ENCODE measurements around the gene CAVIN1. TPM values are rescaled to one million over a fixed set of nuclear protein-coding genes. Genes with fewer than 3 reads are reported as not detected.
A peak's percentile ranks its signal among the peaks of the same experiment; 100 is the strongest.

Gene CAVIN1
- total and polyA plus RNA-seq, 2 experiments from 2014 or later: 666 to 1,102 TPM

DNA sequence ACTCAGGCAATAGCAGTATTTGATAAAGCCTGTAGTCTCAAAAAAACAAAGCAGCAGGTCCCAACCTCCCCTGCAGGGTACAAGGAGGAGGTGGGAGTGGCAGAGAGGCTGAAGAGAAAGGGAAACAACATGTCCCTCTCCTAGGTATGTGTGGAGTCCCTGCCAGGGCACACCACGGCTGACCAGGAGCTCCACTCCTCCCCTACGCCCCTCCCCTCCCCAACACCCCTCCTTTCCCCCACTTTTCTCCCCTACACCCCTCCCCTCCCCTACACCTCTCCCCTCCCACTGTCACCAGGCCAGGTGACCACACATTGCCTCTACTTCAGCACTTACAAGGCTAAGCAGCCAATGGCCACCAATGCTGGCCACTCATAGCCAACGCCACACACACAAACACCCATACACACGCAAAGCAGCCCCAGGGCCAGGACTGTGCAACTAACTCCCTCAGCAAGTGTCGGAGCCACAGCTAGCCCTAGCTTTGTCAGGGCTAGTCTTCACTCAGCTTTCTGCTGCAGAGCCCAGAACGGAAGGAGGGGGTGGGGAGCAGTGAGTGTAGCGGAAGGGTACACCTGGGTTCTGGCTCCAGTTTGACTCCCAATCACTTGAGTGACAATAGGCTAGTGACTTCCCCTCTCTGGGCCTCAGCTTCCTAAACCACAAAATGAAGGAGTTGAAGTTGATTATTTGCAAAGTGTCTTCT lies 8.2 kb downstream of the CAVIN1 start:
- Histone ChIP-seq H3K9me2 (ENCODE audit: insufficient read depth) (no peaks in the 10 kb centered on the region), H3K4me2 (ENCODE audit: unreplicated experiment) (peak overlapping the region; percentile 58), H3K9ac (no peak overlapping the region), H3K27me3 (replicated peaks; ENCODE audit: insufficient read depth) (no peaks in the 10 kb centered on the region), H3F3A (ENCODE audit: insufficient read depth) (peaks cover 71% of the 10 kb centered on the region), H3K27ac (peak overlapping the region; percentile 44), H2AFZ (no peak overlapping the region), H3K4me1 (ENCODE audit: insufficient read depth) (peaks cover 75% of the 10 kb centered on the region), H3K9me3 (ENCODE audit: low read depth) (no peaks in the 10 kb centered on the region), H3K4me3 (peak overlapping the region; percentile 33), H3K79me2 (ENCODE audit: insufficient read depth) (peaks cover 100% of the 10 kb centered on the region), H4K20me1 (ENCODE audit: insufficient read depth) (peaks cover 66% of the 10 kb centered on the region; the same call in 1 of the 2 replicates), H3K36me3 (ENCODE audit: low read depth) (peaks cover 23% of the 10 kb centered on the region)
- TF ChIP-seq EZH2 (IDR thresholded peaks at IDR 0.05; ENCODE audit: insufficient read depth, poor library complexity, severe bottlenecking): no peak
- TF ChIP-seq EZH2phosphoT487 (IDR thresholded peaks at IDR 0.05; ENCODE audit: insufficient read depth, low read depth): no peak
- no peak for DNase-seq
- WGBS, 2 experiments (ENCODE audit: low coverage in 1 of 2, low lambda C conversion rate in 2 of 2, missing lambda C conversion rate in 2 of 2): 76 to 99% methylated on average over 5 to 7 of the region's 7 CpGs
- in situ Hi-C loops (cut with MboI): no loop called here

- H3K9me2 ChIP-seq (ENCODE audit: insufficient read depth): no peaks in the 10 kb centered on the region
- H3K9ac ChIP-seq: peak overlapping the region; percentile 36; the same call in 1 of the 2 replicates
- TF ChIP-seq EZH2 (IDR thresholded peaks at IDR 0.05; ENCODE audit: insufficient read depth, poor library complexity, severe bottlenecking) (no peak), EZH2phosphoT487 (IDR thresholded peaks at IDR 0.05; ENCODE audit: insufficient read depth, low read depth) (no peak)
- H3K4me1 ChIP-seq (ENCODE audit: insufficient read depth): peaks cover 75% of the 10 kb centered on the region
- H3K27me3 ChIP-seq (replicated peaks; ENCODE audit: insufficient read depth): no peaks in the 10 kb centered on the region
- peaks cover 18% of the 10 kb centered on the region for H3K36me3 ChIP-seq (ENCODE audit: low read depth)
- H3K4me2 ChIP-seq (ENCODE audit: unreplicated experiment): no peak overlapping the region
- H3K27ac ChIP-seq: peak overlapping the region; percentile 44
- DNase-seq: peak; percentile 56
- in situ Hi-C loops (cut with MboI): no loop called here
- no peak overlapping the region for H3K4me3 ChIP-seq
- 68 to 69% methylated on average over 3 of the region's 3 CpGs for WGBS, 2 experiments (ENCODE audit: low coverage in 1 of 2, low lambda C conversion rate in 2 of 2, missing lambda C conversion rate in 2 of 2)
- peaks cover 99% of the 10 kb centered on the region for H3K79me2 ChIP-seq (ENCODE audit: insufficient read depth)
- peaks cover 73% of the 10 kb centered on the region for H3F3A ChIP-seq (ENCODE audit: insufficient read depth)
- no peaks in the 10 kb centered on the region for H3K9me3 ChIP-seq (ENCODE audit: low read depth)
- peaks cover 68% of the 10 kb centered on the region; the same call in 1 of the 2 replicates for H4K20me1 ChIP-seq (ENCODE audit: insufficient read depth)
- no peak overlapping the region for H2AFZ ChIP-seq
These were observed 9.5 kb downstream of the CAVIN1 start for GRCh38 chr17:42413464-42414040.

- Histone ChIP-seq H3K36me3 (ENCODE audit: low read depth) (peaks cover 10% of the 10 kb centered on the region; the same call in 1 of the 2 replicates), H3K9me3 (ENCODE audit: low read depth) (no peaks in the 10 kb centered on the region), H3K4me2 (ENCODE audit: unreplicated experiment) (peak overlapping the region; percentile 38), H2AFZ (no peak overlapping the region), H3K4me3 (0 out of 2 replicates have a peak overlapping the region, but pooled peaks have one; percentile 3), H3K9me2 (ENCODE audit: insufficient read depth) (no peaks in the 10 kb centered on the region), H3K9ac (peak overlapping the region; percentile 59; the same call in 1 of the 2 replicates), H3F3A (ENCODE audit: insufficient read depth) (peaks cover 72% of the 10 kb centered on the region), H4K20me1 (ENCODE audit: insufficient read depth) (peaks cover 66% of the 10 kb centered on the region; the same call in 1 of the 2 replicates), H3K27me3 (replicated peaks; ENCODE audit: insufficient read depth) (no peaks in the 10 kb centered on the region), H3K4me1 (ENCODE audit: insufficient read depth) (peaks cover 86% of the 10 kb centered on the region), H3K27ac (peak overlapping the region; percentile 87), H3K79me2 (ENCODE audit: insufficient read depth) (peaks cover 99% of the 10 kb centered on the region)
- no peak for DNase-seq
- TF ChIP-seq EZH2phosphoT487 (IDR thresholded peaks at IDR 0.05; ENCODE audit: insufficient read depth, low read depth): no peak
- no peak for TF ChIP-seq EZH2 (IDR thresholded peaks at IDR 0.05; ENCODE audit: insufficient read depth, poor library complexity, severe bottlenecking)
- 44 to 45% methylated on average over 11 of the region's 11 CpGs for WGBS, 2 experiments (ENCODE audit: low coverage in 1 of 2, low lambda C conversion rate in 2 of 2, missing lambda C conversion rate in 2 of 2)
- in situ Hi-C loops (cut with MboI): no loop called here
These were observed 11.0 kb downstream of the CAVIN1 start for GRCh38 chr17:42411905-42412679.

- WGBS, 2 experiments (ENCODE audit: low coverage in 1 of 2, low lambda C conversion rate in 2 of 2, missing lambda C conversion rate in 2 of 2): 8 to 23% methylated on average over 4 of the region's 4 CpGs
- Histone ChIP-seq H3K36me3 (ENCODE audit: low read depth) (peaks cover 10% of the 10 kb centered on the region; the same call in 1 of the 2 replicates), H3K4me2 (ENCODE audit: unreplicated experiment) (peak overlapping the region; percentile 38), H3K4me1 (ENCODE audit: insufficient read depth) (peaks cover 93% of the 10 kb centered on the region), H3K27ac (peak overlapping the region; percentile 87), H4K20me1 (ENCODE audit: insufficient read depth) (peaks cover 66% of the 10 kb centered on the region; the same call in 1 of the 2 replicates), H3F3A (ENCODE audit: insufficient read depth) (peaks cover 77% of the 10 kb centered on the region), H3K79me2 (ENCODE audit: insufficient read depth) (peaks cover 99% of the 10 kb centered on the region), H2AFZ (no peak overlapping the region), H3K9ac (peak overlapping the region; percentile 59), H3K4me3 (0 out of 2 replicates have a peak overlapping the region, but pooled peaks have one; percentile 3), H3K9me3 (ENCODE audit: low read depth) (no peaks in the 10 kb centered on the region), H3K27me3 (replicated peaks; ENCODE audit: insufficient read depth) (no peaks in the 10 kb centered on the region), H3K9me2 (ENCODE audit: insufficient read depth) (no peaks in the 10 kb centered on the region)
- no peak for TF ChIP-seq EZH2 (IDR thresholded peaks at IDR 0.05; ENCODE audit: insufficient read depth, poor library complexity, severe bottlenecking)
- TF ChIP-seq EZH2phosphoT487 (IDR thresholded peaks at IDR 0.05; ENCODE audit: insufficient read depth, low read depth): no peak
- peak; percentile 53 for DNase-seq
- in situ Hi-C loops (cut with MboI): no loop called here
These were observed 11.7 kb downstream of the CAVIN1 start for GRCh38 chr17:42411361-42411760.
